K562 (cell line): ENCODE results near the gene RNF175.

Experiments used
- ERF ChIP-seq: fragments of 450-650 bp; formaldehyde crosslinking; IDR thresholded peaks from 2 replicates; pipeline ENCODE4 v1.4.0; 2020; ENCODE audit warnings: mild to moderate bottlenecking, mixed read lengths
- KDM4B ChIP-seq, 2 experiments: fragments of 450-650 bp in 1 of 2; sonication (generic) in 1 of 2; IDR thresholded peaks; 2 replicates each; pipeline ENCODE4 v1.6.1; 2016 to 2017; ENCODE audit warnings: borderline replicate concordance in 2 of 2, antibody characterized with exemption in 1 of 2, low read depth in 1 of 2, mild to moderate bottlenecking in 1 of 2
- PTRF ChIP-seq: fragments of 450-650 bp; IDR thresholded peaks from 2 replicates; pipeline ENCODE4 v1.6.1; 2016; ENCODE audit warnings: mild to moderate bottlenecking, missing genetic modification characterization, missing compliant biosample characterization

DNA sequence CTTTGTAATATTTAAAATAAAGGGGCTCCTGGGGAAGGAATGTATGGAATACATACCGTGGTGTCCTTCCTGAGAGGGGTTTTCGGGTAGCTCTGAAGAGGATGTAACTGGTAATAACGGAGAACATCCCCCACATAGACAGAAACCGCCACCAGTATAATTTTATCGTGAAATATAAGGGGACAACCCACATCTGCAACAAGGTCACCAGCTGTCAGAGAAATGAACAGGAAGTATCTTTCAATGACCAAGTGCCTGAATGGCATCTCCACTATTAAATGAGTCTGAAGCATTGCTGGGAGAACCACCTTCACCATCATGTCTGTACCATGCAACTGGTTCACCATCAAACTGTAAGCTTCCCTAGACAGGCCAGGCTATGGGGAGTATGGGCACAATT, 31.7 kb downstream of the RNF175 start:
- TF ChIP-seq KDM4B (IDR thresholded peaks at IDR 0.05; ENCODE audit: borderline replicate concordance in 2 of 2, low read depth in 1 of 2) (no peak), ERF (no peak), PTRF (tag) (no peak)
